NOMO-1 treated with dmso at 0.1 percent for 144 hours (cell line): ENCODE measurements around the gene MGME1.
A peak's percentile ranks its signal among the peaks of the same experiment; 100 is the strongest.
"Not testable (repeated sequence)": the region's sequence is repeated elsewhere in the genome, so short reads cannot be mapped to it uniquely, and the experiment has no call there.

ENCODE experiments used
- DNase-seq: peaks from one replicate; lab custom pipeline; 2025; ENCODE audit not compliant: unreplicated experiment; lab: John Stamatoyannopoulos, UW

The MGME1 gene

GRCh38 chr20:18018100-18018499 is 49.3 kb downstream of the MGME1 start:
- DNase-seq = no peak

DNA sequence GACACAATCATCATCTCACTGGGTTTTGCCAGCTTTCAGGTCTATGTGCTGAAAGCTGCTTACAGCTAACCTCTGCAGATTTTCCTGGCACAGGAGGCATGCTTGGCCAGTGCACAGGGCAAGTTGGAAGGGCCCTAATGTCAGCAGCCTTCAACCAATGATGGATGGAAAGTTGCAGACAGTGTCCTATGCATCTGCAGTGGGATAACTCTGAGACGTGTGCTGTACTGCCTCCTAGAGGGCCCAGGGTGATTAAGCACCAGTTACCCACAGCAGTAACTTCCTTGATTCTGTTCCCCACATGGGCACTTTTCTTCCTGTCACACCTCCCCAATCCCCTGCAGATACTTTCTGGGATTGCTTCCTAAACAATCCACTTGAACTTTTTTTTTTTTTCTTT is 50.2 kb downstream of the MGME1 start:
- peak; percentile 19 for DNase-seq

DNA sequence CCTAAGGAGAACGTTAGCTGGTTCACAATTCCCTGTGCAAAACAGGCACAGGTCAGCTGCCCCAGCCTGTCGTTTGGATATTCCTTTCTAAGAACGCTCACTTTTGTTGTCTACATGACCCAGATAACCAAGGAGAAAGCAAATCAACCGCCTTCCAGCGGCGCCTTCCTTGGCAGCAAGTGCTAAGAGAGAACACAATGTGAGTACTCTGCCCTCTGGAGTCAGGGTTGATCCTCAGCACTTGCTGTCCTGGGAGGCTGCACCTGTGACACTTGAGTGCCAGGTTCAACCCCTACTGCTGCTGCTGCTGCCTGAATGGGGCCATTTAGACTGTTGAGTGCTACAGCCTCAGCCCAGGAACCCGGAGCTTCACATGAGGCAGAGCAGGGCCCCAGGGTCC is 52.1 kb downstream of the MGME1 start:
- DNase-seq = no peak

GRCh38 chr20:18024606-18025127 is 55.8 kb downstream of the MGME1 start:
- no peak for DNase-seq

- not testable (repeated sequence) for DNase-seq
Measured at GRCh38 chr20:18027011-18027410, 58.2 kb downstream of the MGME1 start.

DNA sequence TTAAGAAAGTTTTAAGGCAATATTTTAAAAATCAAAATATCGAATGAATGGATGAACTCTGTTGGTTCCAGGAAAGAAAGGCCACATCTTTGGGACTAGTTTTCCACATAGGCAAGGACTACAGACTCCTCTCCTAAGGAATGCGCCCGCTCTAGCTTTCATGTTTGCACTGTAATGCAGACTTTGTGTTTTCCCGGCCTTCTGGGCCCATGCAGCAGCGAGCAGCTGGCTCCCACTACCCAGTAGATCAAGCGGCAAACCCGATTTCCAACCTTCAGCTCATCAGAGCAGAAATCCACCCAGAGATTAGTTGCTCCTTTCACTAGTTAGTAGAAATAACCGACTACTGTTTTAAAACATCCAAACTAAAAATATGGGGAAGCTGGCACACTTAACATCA is 61.2 kb downstream of the MGME1 start:
- DNase-seq = no peak

DNA sequence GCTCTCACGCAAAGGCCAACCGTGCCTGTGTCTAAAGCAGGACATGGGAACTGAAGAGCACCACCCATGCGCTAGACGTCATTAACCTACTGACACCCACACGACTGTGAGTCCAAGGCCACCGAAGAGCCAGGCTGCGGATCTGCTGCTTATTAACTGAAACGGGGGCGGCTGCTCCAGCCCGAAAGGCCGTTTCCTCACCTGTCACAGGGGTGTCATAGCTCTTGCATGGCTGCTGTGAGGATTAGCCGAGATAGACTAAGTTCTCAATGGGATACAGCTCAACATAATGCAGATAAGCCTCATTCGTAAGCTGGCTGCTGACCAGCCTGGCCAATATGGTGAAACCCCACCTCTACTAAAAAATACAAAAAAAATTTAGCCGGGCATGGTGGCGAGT is 62.2 kb downstream of the MGME1 start:
- DNase-seq = no peak

- DNase-seq = no peak
Measured at GRCh38 chr20:18031888-18032509, 63.2 kb downstream of the MGME1 start.

DNA sequence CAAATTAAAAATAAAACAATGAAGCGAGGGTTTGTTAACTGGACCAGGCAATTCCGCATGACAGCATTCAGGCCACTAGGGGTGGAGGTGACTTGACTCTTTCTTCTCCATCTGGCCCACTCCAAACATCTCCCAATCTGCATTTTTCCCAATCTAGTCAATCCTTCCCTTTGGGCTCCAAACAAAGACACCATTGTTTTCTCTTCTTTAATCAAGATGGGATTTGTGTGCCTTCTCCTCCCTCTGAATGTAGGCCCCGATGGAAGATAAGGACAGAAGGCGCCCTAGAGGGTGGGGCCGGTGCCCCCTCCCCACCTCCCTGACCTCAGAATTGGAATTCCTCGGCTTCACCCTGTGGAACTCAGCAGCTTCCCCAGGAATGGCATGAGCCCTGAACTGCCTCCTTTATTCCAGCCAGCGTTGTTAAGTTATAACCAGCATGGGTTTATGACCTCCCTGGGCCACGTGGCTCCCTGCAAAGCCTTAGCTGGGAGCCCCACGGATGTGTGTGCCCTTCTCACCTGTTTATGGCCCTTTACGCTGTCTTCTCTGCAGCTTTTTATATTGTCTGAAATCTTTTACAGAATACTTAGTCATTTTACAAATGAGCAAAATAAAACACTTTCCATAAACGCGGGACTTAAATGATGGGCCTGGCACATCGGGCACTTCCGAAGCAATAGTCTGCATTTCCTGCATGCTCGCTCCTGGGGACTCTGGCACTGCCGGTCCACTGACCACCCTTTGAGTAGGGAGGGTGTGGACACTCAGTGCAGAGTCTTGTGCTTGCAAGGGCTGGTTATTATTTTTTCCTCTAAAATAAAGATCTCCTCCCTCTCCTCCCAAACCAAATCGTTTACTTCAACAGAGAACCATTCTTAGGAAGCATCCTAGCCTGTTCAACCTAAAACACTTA is 64.4 kb downstream of the MGME1 start:
- DNase-seq = no peak

DNA sequence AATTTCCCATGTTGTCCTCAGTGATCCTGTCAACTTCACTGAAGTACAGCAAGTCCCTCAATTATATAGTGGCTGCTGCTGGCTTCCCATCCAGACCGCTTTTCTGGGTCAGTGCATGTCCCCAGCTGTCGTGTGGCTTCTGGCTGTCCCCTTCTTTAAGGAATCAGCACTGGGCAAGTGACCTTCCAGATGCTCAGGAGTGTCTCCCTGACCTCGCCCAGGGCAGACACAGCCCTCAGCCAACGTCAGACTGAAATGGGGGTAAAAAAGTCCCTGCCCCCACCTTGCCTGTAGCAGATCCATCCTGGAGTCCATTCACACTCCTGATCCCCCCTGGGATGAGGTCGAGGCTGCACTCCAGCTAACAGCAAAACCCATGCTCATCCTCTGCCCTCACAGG is 65.2 kb downstream of the MGME1 start:
- DNase-seq = no peak

- no peak for DNase-seq
Measured at GRCh38 chr20:18039063-18039462, 70.2 kb downstream of the MGME1 start.
